GM18502 (cell line): ENCODE measurements around the gene IQGAP3.

Experiments
- ATAC-seq: cut with Tn5 transposase; IDR thresholded peaks from one replicate; pipeline ENCODE4 v1.9.1; 2021; ENCODE audit warnings: mild to moderate bottlenecking; ENCODE audit not compliant: unreplicated experiment, poor library complexity

The IQGAP3 gene

GRCh38 chr1:156489166-156489934, 83.0 kb downstream of the IQGAP3 start:
- ATAC-seq: no peak

- ATAC-seq: peak; percentile 64
Measured at GRCh38 chr1:156488566-156489165, 83.7 kb downstream of the IQGAP3 start.

GRCh38 chr1:156487862-156488261, 84.5 kb downstream of the IQGAP3 start:
- peak; percentile 29 for ATAC-seq

GRCh38 chr1:156486421-156487344, 85.7 kb downstream of the IQGAP3 start:
- ATAC-seq: no peak

- ATAC-seq: no peak
Measured at GRCh38 chr1:156485984-156486383, 86.4 kb downstream of the IQGAP3 start.

GRCh38 chr1:156484480-156485058, 87.8 kb downstream of the IQGAP3 start:
- no peak for ATAC-seq

DNA sequence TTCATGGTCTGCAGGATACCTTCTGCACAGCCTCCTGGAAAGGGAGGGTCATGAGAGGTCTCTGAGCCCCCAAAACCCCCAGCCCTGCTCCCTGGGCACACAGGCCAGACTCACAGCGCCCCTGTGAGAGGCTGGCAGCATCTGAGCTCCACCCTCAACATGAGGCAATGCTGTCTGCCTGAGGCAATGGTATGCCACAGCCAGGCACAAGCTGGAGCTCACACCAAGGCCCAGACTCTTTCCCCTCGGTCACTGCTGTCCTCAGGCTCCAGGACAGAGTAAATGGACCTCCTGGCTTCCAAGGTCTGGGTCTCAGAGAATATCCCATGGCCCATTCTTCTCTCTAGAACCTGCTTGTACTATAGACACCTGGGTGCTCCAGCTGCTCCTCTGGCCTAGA, 89.0 kb downstream of the IQGAP3 start:
- no peak for ATAC-seq

GRCh38 chr1:156482276-156482675, 90.1 kb downstream of the IQGAP3 start:
- no peak for ATAC-seq

- no peak for ATAC-seq
Measured at GRCh38 chr1:156481527-156481926, 90.8 kb downstream of the IQGAP3 start.

DNA sequence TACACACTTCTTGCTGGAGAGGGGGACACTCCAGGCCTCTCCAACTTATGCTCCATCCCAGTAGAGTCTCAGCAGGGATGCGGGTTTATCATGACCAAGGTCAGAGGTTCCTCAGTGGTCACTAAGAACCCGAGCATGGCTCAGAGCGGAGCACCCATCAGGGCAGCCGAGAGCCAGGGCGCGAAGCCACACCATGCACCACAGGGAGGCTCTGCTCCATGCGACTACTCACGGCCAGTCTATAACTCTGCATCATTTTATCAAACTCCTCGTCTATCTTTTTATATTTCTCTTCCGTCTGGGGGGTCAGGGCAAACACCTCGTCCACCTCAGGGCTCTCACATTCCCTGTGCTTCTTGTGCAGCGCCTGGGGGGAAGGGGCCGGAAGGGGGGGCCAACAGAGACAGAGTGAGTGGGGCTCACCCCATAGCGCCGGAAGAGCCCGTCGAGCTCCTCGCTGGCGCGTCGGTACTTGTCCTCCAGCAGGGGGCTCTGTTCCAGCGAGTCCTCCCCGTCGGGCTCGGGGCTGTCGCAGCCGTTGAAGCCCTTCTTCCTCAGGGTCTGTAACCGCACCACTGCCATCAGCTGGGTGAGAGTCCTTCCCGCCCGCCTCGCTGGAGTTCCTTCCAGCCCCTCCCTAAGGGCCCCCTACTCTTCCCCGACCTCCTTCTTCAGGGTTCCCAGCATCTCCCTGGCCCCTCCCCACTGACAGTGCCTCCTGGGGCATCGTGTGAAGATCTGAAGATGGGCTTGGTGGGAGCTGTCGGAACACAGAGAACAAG, 91.8 kb downstream of the IQGAP3 start:
- peak; percentile 52 for ATAC-seq

DNA sequence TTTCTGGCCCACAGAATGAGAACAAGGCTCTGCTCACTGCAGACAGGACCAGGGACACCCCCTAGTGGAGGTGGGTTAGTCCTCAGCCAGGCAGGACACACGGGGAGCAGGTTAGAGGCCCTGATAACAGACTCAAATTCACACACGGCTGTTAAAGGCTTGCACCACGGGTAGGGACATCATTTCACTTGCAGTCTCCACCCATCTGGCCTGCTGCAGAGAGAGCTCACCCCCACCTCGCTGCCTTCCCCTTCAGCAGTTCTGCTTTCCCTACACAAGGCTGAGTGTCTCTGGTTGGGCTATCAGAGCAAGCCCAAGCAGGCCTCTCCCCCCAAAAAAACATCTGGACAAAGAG, 92.4 kb downstream of the IQGAP3 start:
- no peak for ATAC-seq

DNA sequence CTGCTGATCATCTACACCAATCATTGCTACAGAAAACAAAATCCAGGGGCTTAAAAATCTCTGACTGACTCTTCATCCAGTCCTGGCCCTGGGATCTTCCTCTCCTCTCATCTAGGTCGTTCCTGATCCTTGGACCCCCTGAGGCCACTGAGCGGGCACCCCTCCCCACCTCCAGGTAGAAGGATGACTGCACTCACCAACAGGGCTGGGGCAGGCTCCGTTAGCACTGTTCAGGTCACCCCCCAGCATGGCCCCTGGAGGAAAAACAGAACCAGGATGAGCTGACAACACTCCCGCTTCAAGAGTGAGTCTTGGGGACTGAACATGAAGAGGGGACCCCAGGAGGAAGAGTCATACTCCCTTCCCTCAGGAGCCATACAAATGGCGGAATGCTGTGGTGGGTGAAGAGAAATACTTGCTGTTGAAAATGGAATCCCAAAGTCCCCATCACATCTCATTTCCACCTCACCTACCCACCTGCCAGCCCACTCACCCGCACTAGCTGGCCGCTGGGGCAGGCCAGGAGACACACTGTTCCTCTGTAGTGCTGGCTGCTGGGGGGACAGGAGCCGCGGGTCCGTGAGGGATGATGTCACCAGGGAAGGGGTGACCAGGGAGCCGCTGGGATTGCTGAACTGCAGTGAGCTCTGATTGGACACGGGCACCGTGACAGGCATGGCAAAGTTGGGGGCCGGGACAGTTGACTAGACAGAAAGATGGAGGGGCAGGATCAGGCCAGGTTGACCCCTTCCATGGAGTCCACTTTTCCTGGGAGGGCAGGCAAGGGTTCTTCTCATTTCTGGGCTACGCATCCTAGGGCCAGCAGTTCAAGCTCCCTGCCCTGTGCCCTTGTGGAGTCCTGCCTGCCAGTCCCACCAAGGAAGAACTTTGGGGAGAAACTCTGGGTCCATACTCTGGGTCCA, 93.0 kb downstream of the IQGAP3 start:
- no peak for ATAC-seq

GRCh38 chr1:156478250-156478627, 94.1 kb downstream of the IQGAP3 start:
- ATAC-seq: no peak

DNA sequence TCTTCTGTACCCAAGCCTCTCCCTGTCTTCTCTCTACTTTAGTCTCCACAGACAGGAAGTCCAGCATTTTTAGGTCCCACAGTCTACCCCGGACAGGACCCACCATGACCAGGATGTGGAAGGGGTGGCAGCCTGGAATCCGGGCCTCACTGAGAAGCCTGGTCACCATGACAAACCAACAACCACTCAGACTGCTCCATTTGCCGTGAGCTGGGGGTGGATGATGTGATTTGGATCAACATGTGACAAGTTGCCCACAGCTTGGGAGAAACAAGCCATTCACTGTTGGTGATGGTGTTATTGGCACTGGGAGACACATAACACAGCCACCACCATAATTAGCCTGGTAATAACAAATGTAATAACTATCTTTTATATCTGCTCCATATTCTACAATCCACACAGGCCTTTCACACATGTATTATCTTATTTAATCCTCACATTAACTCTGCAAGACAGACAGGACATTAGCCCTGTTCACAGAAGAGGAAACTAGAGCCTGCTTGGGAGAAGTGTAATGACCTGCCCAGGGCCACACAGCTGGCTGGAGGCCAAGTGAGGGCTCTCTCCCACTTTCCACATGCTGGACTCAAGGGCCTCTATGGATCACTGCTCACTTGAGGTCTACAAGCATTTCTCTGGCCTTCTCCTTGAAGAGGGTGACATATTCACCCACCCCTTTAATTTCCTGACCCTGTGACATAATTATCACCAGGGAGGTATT, 94.7 kb downstream of the IQGAP3 start:
- ATAC-seq: no peak

DNA sequence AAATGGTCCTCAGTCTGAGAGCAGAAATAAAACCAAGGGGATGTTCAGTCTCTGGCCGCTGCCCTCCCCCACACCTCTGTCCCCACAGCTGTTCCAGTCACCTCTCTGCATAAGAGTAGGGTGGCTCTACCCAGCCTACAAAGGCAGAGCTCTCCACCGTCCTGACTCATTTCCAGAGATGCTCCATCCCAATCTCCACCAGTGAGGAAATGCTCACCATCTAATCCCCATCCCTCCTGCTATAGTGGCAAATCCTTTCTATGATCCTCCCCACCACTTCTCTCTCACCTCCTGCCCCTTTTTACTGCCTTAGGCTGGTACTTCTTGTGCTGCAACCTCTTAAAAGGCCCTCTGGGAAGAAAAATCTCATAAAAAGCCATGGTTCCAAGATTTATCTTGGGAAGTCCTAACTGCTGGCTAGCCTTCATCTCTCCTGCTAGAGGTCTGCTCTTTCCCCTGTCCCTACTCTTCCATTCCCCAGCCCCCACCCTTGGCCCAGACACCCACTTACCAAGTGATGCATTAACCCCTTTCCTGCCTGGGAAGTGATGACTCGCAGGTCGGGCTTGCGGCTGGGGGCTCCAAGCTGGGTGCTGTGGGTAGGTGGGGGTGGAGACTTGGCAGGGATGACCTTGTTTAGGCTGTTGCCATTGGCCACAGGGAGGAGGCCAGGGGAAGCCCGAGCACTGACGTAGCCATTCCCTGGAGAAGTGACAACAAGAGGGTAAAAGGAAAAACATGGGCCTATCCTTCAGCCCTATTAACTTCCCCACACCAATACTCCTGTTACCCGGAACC, 95.7 kb downstream of the IQGAP3 start:
- ATAC-seq: no peak

DNA sequence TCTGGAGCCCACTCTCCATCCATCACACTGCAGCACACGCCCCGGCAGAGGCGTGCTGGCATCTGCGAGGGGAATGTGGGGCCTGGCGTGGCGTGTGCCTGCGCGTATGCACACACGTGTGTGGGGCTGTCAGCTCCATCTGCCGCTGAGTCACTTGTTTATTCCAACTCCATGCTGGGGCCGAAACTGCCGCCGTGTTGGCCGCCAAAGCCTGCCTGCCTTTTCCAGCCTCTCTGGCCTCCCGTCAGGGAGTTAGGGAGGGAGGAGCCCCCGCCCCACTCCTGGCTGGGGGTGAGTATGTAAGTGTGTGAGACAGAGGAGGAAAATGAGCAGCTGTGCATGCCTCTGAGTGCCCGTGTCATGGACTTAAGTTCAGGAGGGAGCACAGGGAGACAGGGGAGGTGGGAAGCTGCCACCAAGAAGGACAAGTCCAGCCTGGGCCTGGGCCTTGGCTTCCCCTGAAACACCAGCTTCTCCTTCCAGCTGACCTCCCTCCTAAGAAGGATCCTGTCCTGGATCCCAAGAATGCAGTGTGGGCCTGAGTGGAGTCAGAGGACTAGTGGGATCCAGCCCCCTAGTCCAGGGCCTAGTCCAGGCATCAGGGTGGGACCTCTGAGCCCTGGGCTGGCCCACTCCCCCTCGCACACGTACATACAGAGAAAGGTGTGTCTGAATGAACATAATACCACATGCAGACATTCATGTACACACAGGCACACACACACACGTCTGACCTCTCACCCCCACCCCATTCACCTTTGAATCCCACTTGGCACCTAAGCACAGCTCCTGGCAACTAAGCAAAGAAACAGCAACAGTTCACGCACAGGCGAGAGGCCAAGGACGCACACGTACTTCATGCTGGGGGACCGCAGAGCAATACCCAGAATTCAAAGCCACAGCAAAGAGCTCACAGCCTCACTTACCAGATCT, 96.5 kb downstream of the IQGAP3 start:
- no peak for ATAC-seq
